ENCODE data around the gene DNAI7. TPM values are rescaled to one million over a fixed set of nuclear protein-coding genes. Genes with fewer than 3 reads are reported as not detected.
A peak's percentile ranks its signal among the peaks of the same experiment; 100 is the strongest.

DNAI7 gene
- polyA plus RNA-seq, 3 donors: not detected

DNA sequence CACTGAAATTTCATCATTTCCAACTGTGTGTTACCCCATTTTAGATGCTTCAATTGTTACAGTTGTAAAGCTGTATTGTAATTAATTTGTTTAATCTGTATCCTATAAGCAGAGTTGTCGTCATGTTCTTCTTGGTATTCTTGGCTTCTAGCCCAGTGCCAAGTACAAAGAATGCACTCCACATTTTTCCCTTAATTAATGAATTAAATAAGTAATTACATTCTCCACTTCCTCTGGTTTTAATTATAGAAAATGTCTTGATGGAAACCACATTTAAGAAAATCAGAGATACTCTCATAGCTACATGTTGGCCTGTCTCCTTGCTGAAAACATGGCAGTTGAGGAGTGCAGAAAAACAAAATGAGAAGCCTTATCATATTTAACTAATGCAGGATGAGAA lies 746 bp downstream of the DNAI7 start:
- Histone ChIP-seq H3K4me3 (replicated peaks in 1 of 3; ENCODE audit: low read depth in 2 of 3, low read length in 3 of 3) (peak overlapping the region in 1 of 3 experiments; percentile 89), H4K20me1 (ENCODE audit: insufficient read depth, low read length) (no peaks in the 10 kb centered on the region), H3K4me1 (ENCODE audit: control insufficient read depth in 1 of 2, insufficient read depth in 2 of 2, low read length in 2 of 2) (peaks cover 14 to 20% of the 10 kb centered on the region in 2 donors), H2AFZ (ENCODE audit: insufficient read depth, low read depth, low read length, poor library complexity, severe bottlenecking) (peak overlapping the region; percentile 86), H3K27me3 (ENCODE audit: control insufficient read depth in 2 of 2, insufficient read depth in 2 of 2, low read length in 2 of 2) (no peaks in the 10 kb centered on the region), H3K27ac (ENCODE audit: low read depth in 1 of 2, low read length in 2 of 2) (peak overlapping the region in 1 of 2 donors; percentile 91), H3K9ac (ENCODE audit: insufficient read depth, low read length, poor library complexity, severe bottlenecking) (peak overlapping the region; percentile 85), H3K36me3 (replicated peaks in 1 of 2; ENCODE audit: control insufficient read depth in 1 of 2, insufficient read depth in 2 of 2, low read length in 2 of 2) (no peaks in the 10 kb centered on the region), H3K9me3 (replicated peaks in 1 of 2; ENCODE audit: control insufficient read depth in 1 of 2, insufficient read depth in 1 of 2, low read length in 2 of 2) (no peaks in the 10 kb centered on the region), H3K79me2 (ENCODE audit: insufficient read depth, low read length) (no peaks in the 10 kb centered on the region), H3K4me2 (replicated peaks; ENCODE audit: extremely low read depth, low read length, poor library complexity, severe bottlenecking) (peak overlapping the region; percentile 78)
- intact Hi-C loops (cut with micrococcal nuclease): loop anchor here in 1 of 2 donors (10.0 kb wide), 1 partner anchor 51 kb away; no protein-coding TSS in a partner anchor
- H3K27me3 Mint-ChIP-seq (ENCODE audit: low read depth in 3 of 3): peaks cover 0 to 2% (median 1%) of the 10 kb centered on the region in 3 donors
- H3K27ac Mint-ChIP-seq: peak overlapping the region in 5 of 7 donors; percentile 57 to 99 (median 96)
- no peak for DNase-seq
- H3K9me3 Mint-ChIP-seq: peaks cover 0 to 1% (median 0%) of the 10 kb centered on the region in 7 donors
- no peak overlapping the region for H3K4me3 Mint-ChIP-seq
- WGBS (ENCODE audit: insufficient coverage): no CpG with 5 or more reads among the region's 1 CpG
- peaks cover 0 to 2% of the 10 kb centered on the region in 2 donors for H3K36me3 Mint-ChIP-seq
- TF ChIP-seq CTCF (IDR thresholded peaks at IDR 0.05): no peak
- peaks cover 24% of the 10 kb centered on the region for H3K4me1 Mint-ChIP-seq

- H4K20me1 ChIP-seq (ENCODE audit: insufficient read depth, low read length): no peaks in the 10 kb centered on the region
- no peak for DNase-seq
- peaks cover 11 to 14% of the 10 kb centered on the region in 2 donors for H3K4me1 ChIP-seq (ENCODE audit: control insufficient read depth in 1 of 2, insufficient read depth in 2 of 2, low read length in 2 of 2)
- H3K79me2 ChIP-seq (ENCODE audit: insufficient read depth, low read length): no peaks in the 10 kb centered on the region
- no peaks in the 10 kb centered on the region for H3K36me3 ChIP-seq (replicated peaks in 1 of 2; ENCODE audit: control insufficient read depth in 1 of 2, insufficient read depth in 2 of 2, low read length in 2 of 2)
- TF ChIP-seq CTCF (IDR thresholded peaks at IDR 0.05): no peak
- peak overlapping the region in 1 of 7 donors; percentile 82 for H3K27ac Mint-ChIP-seq
- H3K4me3 Mint-ChIP-seq: no peak overlapping the region
- H3K27ac ChIP-seq (ENCODE audit: low read depth in 1 of 2, low read length in 2 of 2): no peak overlapping the region
- intact Hi-C loops (cut with micrococcal nuclease): loop anchor here in 1 of 2 donors (10.0 kb wide), 1 partner anchor 54 kb away; no protein-coding TSS in a partner anchor
- H3K4me2 ChIP-seq (replicated peaks; ENCODE audit: extremely low read depth, low read length, poor library complexity, severe bottlenecking): no peak overlapping the region
- no peak overlapping the region for H2AFZ ChIP-seq (ENCODE audit: insufficient read depth, low read depth, low read length, poor library complexity, severe bottlenecking)
- H3K27me3 ChIP-seq (ENCODE audit: control insufficient read depth in 2 of 2, insufficient read depth in 2 of 2, low read length in 2 of 2): no peaks in the 10 kb centered on the region
- peaks cover 15% of the 10 kb centered on the region for H3K4me1 Mint-ChIP-seq
- peaks cover 0 to 2% (median 1%) of the 10 kb centered on the region in 3 donors for H3K27me3 Mint-ChIP-seq (ENCODE audit: low read depth in 3 of 3)
- peaks cover 0 to 1% (median 0%) of the 10 kb centered on the region in 7 donors for H3K9me3 Mint-ChIP-seq
- no peaks in the 10 kb centered on the region for H3K9me3 ChIP-seq (replicated peaks in 1 of 2; ENCODE audit: control insufficient read depth in 1 of 2, insufficient read depth in 1 of 2, low read length in 2 of 2)
- no peaks in the 10 kb centered on the region for H3K36me3 Mint-ChIP-seq
- no peak overlapping the region for H3K9ac ChIP-seq (ENCODE audit: insufficient read depth, low read length, poor library complexity, severe bottlenecking)
- no peak overlapping the region for H3K4me3 ChIP-seq (replicated peaks in 1 of 3; ENCODE audit: low read depth in 2 of 3, low read length in 3 of 3)
- 98% methylated on average over 6 of the region's 6 CpGs for WGBS (ENCODE audit: insufficient coverage)
Observed at GRCh38 chr12:25190793-25191192, 4.2 kb downstream of the DNAI7 start.

Measured in CD14-positive monocyte (primary cell).